Transverse colon (tissue), 4 donors: Measurements from ENCODE around the gene MBOAT1. TPM values are rescaled to one million over a fixed set of nuclear protein-coding genes. Genes with fewer than 3 reads are reported as not detected.
A peak's percentile ranks its signal among the peaks of the same experiment; 100 is the strongest.

Source experiments
- DNase-seq: peaks from one replicate; pipeline ENCODE4 v3.0.0-alpha.2; 2019
- H3K27ac ChIP-seq, 4 donors: fragments of 200-600 bp; sonication (generic); 2 replicates each; pipeline ENCODE4 v1.5.1; 2016 to 2018; ENCODE audit warnings: inconsistent platforms in 4 of 4
- H3K27me3 ChIP-seq: fragments of 200-600 bp; sonication (generic); 2 replicates; pipeline ENCODE4 v1.5.1; 2017; ENCODE audit warnings: inconsistent platforms
- H3K36me3 ChIP-seq, 4 donors: fragments of 200-600 bp; sonication (generic); 2 replicates each; pipeline ENCODE4 v1.5.1; 2017 to 2019; ENCODE audit warnings: inconsistent platforms in 4 of 4
- H3K4me1 ChIP-seq, 4 donors: fragments of 200-600 bp; sonication (generic); 2 replicates each; pipeline ENCODE4 v1.5.1; 2017 to 2020; ENCODE audit warnings: inconsistent platforms in 4 of 4
- H3K4me3 ChIP-seq, 4 donors: fragments of 200-600 bp; sonication (generic); 1 replicate in 1 of 4; 2 replicates in 3 of 4; pipeline versions ENCODE4 v1.5.1 to v1.6.1; 2017 to 2019; ENCODE audit warnings: inconsistent platforms in 4 of 4
- H3K9me3 ChIP-seq, 2 donors: fragments of 200-600 bp; sonication (generic); 2 replicates each; pipeline ENCODE4 v1.5.1; 2017 to 2019; ENCODE audit warnings: inconsistent platforms in 2 of 2
- CTCF ChIP-seq, 5 experiments: fragments of 200-600 bp in 3 of 5; fragments of 450-650 bp in 2 of 5; sonication (generic) in 3 of 5; IDR thresholded peaks; 1 replicate in 2 of 5; 2 replicates in 3 of 5; pipeline ENCODE4 v1.5.1; 2016 to 2017; ENCODE audit warnings: antibody characterized with exemption in 5 of 5, inconsistent platforms in 3 of 5, mild to moderate bottlenecking in 2 of 5, moderate library complexity in 1 of 5
- EP300 ChIP-seq: sonication (generic); formaldehyde crosslinking; IDR thresholded peaks from one replicate; pipeline ENCODE4 v1.6.1; 2017; ENCODE audit warnings: antibody characterized with exemption, low read depth
- POLR2A ChIP-seq: fragments of 450-650 bp; IDR thresholded peaks from one replicate; pipeline ENCODE4 v1.6.1; 2016; ENCODE audit warnings: antibody characterized with exemption, mild to moderate bottlenecking, moderate library complexity
- POLR2AphosphoS5 ChIP-seq, 3 donors: sonication (generic); formaldehyde crosslinking; IDR thresholded peaks; one replicate each; pipeline ENCODE4 v1.6.1; 2016; ENCODE audit warnings: antibody characterized with exemption in 3 of 3
- WGBS, 2 donors: methylation state at CpG; one replicate each; pipeline ENCODE4 v1.1.5; 2018; ENCODE audit warnings: low coverage in 1 of 2; 5-methylcytosine and 5-hydroxymethylcytosine counted together
- in situ Hi-C, 4 donors: fragments of 200-750 bp; cut with MboI; loops; one replicate each; pipeline versions ENCODE4 v1.15.0 to v1.15.1; 2017; ENCODE audit warnings: low sequenced_read_pairs in 3 of 4, low pct_ligation_motif_present in 1 of 4, low pct_unique_long_range_greater_than_20kb in 1 of 4
- intact Hi-C: fragments of 100-400 bp; cut with DNase I; formaldehyde crosslinking; loops from one replicate; pipeline ENCODE4 v1.15.1; 2023; ENCODE audit warnings: low total_unique reads
- total RNA-seq, 4 donors: library from RNA; depleted of rRNA; stranded (reverse); fragments of >200 nt; gene quantifications; one replicate each; pipeline ENCODE4 v1.1.0, GENCODE V29; 2016

MBOAT1 gene
- total RNA-seq, 4 donors from 2014 or later = 10.3 to 85.3 (median 66.5) TPM

GRCh38 chr6:20115246-20115980 is 96.9 kb downstream of the MBOAT1 start:
- TF ChIP-seq POLR2A = no peak
- TF ChIP-seq CTCF (IDR thresholded peaks at IDR 0.05) = no peak
- TF ChIP-seq EP300 = no peak
- no peak for TF ChIP-seq POLR2AphosphoS5 (IDR thresholded peaks at IDR 0.05)
- intact Hi-C loops = loop anchor here (10.0 kb wide), 1 partner anchor 289 kb away; the partner anchor contains the start of gene E2F3
- WGBS, 2 donors = 71 to 78% methylated on average over 7 to 9 of the region's 9 CpGs
- Histone ChIP-seq H3K9me3 (no peaks in the 10 kb centered on the region), H3K4me3 (no peak overlapping the region), H3K4me1 (peaks cover 0 to 11% (median 3%) of the 10 kb centered on the region in 4 donors), H3K27ac (peak overlapping the region; percentile 2 to 76 (median 36)), H3K27me3 (no peaks in the 10 kb centered on the region), H3K36me3 (peaks cover 0 to 34% (median 8%) of the 10 kb centered on the region in 4 donors)
- no peak for DNase-seq
- in situ Hi-C loops = no loop called here

- no peak overlapping the region for H3K4me3 ChIP-seq
- H3K36me3 ChIP-seq = peaks cover 0 to 34% (median 8%) of the 10 kb centered on the region in 4 donors
- no peak overlapping the region for H3K27ac ChIP-seq
- no peak for DNase-seq
- no peaks in the 10 kb centered on the region for H3K27me3 ChIP-seq
- in situ Hi-C loops = no loop called here
- intact Hi-C loops = loop anchor here (10.0 kb wide), 1 partner anchor 291 kb away; the partner anchor contains the start of gene E2F3
- peaks cover 0 to 9% (median 3%) of the 10 kb centered on the region in 4 donors for H3K4me1 ChIP-seq
- WGBS, 2 donors = 96 to 100% methylated on average over 1 to 2 of the region's 2 CpGs
- H3K9me3 ChIP-seq = no peaks in the 10 kb centered on the region
- TF ChIP-seq CTCF (IDR thresholded peaks at IDR 0.05) = no peak
- no peak for TF ChIP-seq POLR2A
Observed at GRCh38 chr6:20113649-20114224, 98.5 kb downstream of the MBOAT1 start.

DNA sequence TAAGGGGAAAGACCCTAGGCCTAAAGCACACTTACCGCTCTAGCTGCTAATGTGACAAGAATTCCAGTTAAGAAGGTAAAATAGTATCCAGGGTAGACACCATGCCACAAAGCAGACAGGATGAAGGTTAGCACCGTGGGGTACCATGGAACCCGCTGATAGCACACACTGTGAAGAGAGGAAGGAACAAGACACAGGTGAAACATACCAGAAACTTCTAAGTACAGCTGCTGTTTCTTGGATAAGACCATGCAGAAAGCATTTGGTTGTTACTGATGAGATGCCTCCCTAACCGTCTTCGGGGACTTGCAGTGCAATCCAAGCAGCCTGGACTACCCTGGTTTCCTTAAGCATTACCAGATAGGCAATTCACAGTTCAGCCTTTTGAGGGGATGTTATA is 99.4 kb downstream of the MBOAT1 start:
- Histone ChIP-seq H3K27ac (no peak overlapping the region), H3K9me3 (no peaks in the 10 kb centered on the region), H3K27me3 (no peaks in the 10 kb centered on the region), H3K4me1 (peaks cover 0 to 6% (median 3%) of the 10 kb centered on the region in 4 donors), H3K36me3 (peaks cover 0 to 34% (median 8%) of the 10 kb centered on the region in 4 donors), H3K4me3 (no peak overlapping the region)
- in situ Hi-C loops = no loop called here
- intact Hi-C loops = loop anchor here (10.0 kb wide), 1 partner anchor 292 kb away; the partner anchor contains the start of gene E2F3
- DNase-seq = no peak
- 93% methylated on average over 3 to 5 of the region's 5 CpGs for WGBS, 2 donors
- TF ChIP-seq EP300 = no peak
- TF ChIP-seq POLR2AphosphoS5 (IDR thresholded peaks at IDR 0.05) = no peak
- no peak for TF ChIP-seq POLR2A
- no peak for TF ChIP-seq CTCF (IDR thresholded peaks at IDR 0.05)

DNA sequence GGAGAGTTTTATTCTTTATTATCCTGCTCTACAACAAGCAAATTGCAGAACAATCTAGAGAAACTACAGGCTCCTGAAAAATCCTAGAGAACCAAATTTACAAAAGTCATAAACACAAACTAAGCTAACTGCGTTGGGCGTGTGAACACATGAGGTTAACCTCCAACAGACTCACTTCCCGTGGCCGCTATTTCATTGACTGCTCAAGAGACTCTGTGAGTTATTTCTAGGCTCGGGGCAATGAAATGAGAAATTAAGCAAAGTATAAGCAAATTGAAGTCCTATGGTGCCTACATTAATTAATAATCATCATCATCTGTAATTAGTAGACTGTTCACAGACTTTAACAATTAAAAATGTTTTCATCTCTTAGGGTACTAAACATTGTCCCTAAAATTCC is 100.0 kb downstream of the MBOAT1 start:
- Histone ChIP-seq H3K27me3 (no peaks in the 10 kb centered on the region), H3K4me1 (peaks cover 0 to 3% (median under 1%) of the 10 kb centered on the region in 4 donors), H3K36me3 (peaks cover 0 to 29% (median 6%) of the 10 kb centered on the region in 4 donors), H3K9me3 (no peaks in the 10 kb centered on the region), H3K27ac (no peak overlapping the region), H3K4me3 (no peak overlapping the region)
- in situ Hi-C loops (no loop called here), intact Hi-C loops (loop anchor here (10.0 kb wide), 1 partner anchor 293 kb away; the partner anchor contains the start of gene E2F3)
- WGBS, 2 donors = 76% methylated on average over 5 of the region's 5 CpGs
- no peak for DNase-seq
- TF ChIP-seq POLR2A (no peak), EP300 (no peak), POLR2AphosphoS5 (IDR thresholded peaks at IDR 0.05) (no peak), CTCF (IDR thresholded peaks at IDR 0.05) (no peak)
